WTC11 (cell line): ENCODE measurements around the gene TLR4.

ENCODE experiments used
- ETV6 ChIP-seq: sonication (generic); formaldehyde crosslinking; IDR thresholded peaks from 2 replicates; pipeline ENCODE4 v1.8.1; 2022; ENCODE audit warnings: mild to moderate bottlenecking, missing genetic modification reagents
- IRF1 ChIP-seq: sonication (generic); formaldehyde crosslinking; IDR thresholded peaks from 2 replicates; pipeline ENCODE4 v1.8.0; 2023; ENCODE audit warnings: missing genetic modification reagents
- JUN ChIP-seq: sonication (generic); formaldehyde crosslinking; IDR thresholded peaks from 2 replicates; pipeline ENCODE4 v1.8.0; 2023; ENCODE audit warnings: mild to moderate bottlenecking, missing genetic modification reagents
- MLX ChIP-seq: sonication (generic); formaldehyde crosslinking; IDR thresholded peaks from 2 replicates; pipeline ENCODE4 v1.8.1; 2023; ENCODE audit warnings: mild to moderate bottlenecking, missing genetic modification reagents, moderate library complexity
- ZNF138 ChIP-seq: sonication (generic); formaldehyde crosslinking; conservative IDR thresholded peaks from 2 replicates; pipeline ENCODE4 v1.8.1; 2022; ENCODE audit warnings: mild to moderate bottlenecking, moderate library complexity, missing genetic modification reagents

GRCh38 chr9:117747386-117747970, 43.3 kb downstream of the TLR4 start:
- no peak for TF ChIP-seq IRF1 (CRISPR knock-in tag)
- TF ChIP-seq JUN (CRISPR knock-in tag): no peak
- TF ChIP-seq MLX (CRISPR knock-in tag): no peak
- TF ChIP-seq ETV6 (CRISPR knock-in tag): no peak
- TF ChIP-seq ZNF138 (CRISPR knock-in tag): no peak
